GM12864 (cell line): ENCODE results near the gene CDC37L1.
A peak's percentile ranks its signal among the peaks of the same experiment; 100 is the strongest.
"Not testable (repeated sequence)": the region's sequence is repeated elsewhere in the genome, so short reads cannot be mapped to it uniquely, and the experiment has no call there.

ENCODE experiments used
- DNase-seq: peaks from one replicate; pipeline ENCODE4 v3.0.0-alpha.2; 2011; ENCODE audit warnings: low read depth
- H3K4me3 ChIP-seq: 2 replicates; pipeline ENCODE4 v1.5.1; 2011; ENCODE audit warnings: mild to moderate bottlenecking, low read depth, low read length, control low read depth
- TF ChIP-seq, protein P1 (sequence below): IDR thresholded peaks from 2 replicates; pipeline ENCODE4 v1.5.1; 2011; ENCODE audit warnings: low read depth, mild to moderate bottlenecking, moderate library complexity, low read length, control low read depth, inconsistent platforms; ENCODE audit errors: missing control alignments

Gene CDC37L1

DNA sequence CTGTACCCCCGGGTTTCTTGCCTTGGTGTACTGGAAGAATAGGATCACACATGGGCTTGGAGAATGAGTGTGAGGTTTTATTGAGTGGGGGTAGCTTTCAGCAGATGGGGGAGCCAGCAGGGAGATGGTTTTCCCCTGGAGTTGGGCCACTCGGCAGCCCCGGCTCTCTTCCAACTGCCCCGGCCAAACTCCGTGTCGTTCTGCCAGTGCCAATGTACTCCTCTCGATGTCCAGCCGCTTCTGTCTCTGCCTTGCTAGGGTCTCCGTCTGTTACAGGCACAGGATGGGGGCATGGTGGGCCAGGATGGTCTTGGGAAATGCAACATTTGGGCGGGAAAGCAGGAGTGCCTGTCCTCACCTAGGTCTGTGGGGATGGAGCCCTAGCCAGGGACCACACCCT is 24.8 kb upstream of the CDC37L1 start:
- TF ChIP-seq, protein P1, sequence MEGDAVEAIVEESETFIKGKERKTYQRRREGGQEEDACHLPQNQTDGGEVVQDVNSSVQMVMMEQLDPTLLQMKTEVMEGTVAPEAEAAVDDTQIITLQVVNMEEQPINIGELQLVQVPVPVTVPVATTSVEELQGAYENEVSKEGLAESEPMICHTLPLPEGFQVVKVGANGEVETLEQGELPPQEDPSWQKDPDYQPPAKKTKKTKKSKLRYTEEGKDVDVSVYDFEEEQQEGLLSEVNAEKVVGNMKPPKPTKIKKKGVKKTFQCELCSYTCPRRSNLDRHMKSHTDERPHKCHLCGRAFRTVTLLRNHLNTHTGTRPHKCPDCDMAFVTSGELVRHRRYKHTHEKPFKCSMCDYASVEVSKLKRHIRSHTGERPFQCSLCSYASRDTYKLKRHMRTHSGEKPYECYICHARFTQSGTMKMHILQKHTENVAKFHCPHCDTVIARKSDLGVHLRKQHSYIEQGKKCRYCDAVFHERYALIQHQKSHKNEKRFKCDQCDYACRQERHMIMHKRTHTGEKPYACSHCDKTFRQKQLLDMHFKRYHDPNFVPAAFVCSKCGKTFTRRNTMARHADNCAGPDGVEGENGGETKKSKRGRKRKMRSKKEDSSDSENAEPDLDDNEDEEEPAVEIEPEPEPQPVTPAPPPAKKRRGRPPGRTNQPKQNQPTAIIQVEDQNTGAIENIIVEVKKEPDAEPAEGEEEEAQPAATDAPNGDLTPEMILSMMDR, result no peak
- no peak overlapping the region for H3K4me3 ChIP-seq
- DNase-seq, result no peak

DNA sequence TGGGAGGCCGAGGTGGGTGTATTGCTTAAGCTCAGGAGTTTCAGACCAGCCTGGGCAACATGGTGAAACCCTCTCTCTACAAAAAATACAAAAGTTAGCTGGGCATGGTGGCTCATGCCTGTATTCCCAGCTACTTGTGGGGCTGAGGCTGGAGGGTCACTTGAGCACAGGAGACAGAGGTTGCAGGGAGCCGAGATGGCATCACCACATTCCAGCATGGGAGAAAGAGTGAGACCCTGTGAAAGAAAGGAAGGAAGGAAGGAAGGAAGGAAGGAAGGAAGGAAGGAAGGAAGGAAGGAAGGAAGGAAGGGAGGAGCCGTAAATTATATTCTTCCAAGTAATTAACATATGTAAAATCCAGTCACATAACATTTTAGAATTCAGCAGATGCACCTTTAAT is 23.2 kb upstream of the CDC37L1 start:
- DNase-seq, H3K4me3 ChIP-seq: not testable (repeated sequence)

DNA sequence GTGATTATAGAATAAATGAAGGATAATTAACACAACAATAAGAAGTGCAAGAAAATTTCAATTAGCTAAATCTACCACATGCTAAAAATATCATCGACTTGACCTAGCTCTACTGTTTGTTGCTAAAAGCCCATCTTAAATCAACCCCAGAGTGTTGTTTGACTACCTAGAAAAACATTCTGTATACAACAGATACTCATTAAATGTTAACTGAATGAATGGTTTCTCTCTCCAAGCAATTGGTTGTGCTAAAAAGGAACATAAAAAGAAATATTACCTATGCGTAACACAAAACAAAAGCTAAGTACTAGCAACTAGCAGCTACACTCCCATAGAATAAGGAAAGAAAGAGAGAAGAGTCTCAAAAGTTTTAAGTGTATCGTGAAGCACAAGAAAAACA is 22.7 kb upstream of the CDC37L1 start:
- DNase-seq, result no peak
- no peak overlapping the region for H3K4me3 ChIP-seq
- TF ChIP-seq, protein P1, result no peak

DNA sequence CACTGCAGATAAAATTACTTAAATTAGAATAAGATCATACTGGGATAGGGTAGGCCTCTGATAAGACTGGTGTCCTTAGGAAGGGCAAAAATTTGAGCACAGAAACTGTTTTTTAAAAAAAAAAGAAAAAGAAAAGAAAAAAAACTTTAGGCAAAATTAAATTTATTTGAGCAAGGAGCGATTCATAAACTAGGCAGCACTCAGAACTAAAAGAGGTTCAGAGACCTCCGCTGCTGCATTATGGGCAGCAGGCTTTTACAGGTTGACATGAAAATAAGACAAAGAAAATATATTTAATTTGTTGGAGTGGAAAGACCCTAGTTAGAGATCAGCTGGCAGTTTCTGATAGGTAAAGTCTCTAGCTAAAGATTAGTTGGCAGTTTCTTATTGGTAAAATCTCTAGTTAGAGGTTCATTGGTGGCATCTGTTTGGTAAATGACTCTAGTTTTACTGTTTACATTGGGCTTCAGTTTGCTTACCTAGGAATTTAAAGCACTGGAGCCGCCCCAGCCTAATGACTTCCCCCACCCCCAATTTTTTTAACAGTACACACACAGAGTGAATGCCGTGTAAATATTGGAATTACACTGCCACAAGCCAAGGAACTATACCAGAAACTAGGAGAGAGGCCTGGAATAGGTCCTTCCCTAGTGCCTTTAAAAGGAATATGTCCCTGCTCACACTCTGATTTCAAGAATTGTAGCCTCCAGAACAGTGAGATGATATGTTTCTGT is 21.8 kb upstream of the CDC37L1 start:
- H3K4me3 ChIP-seq, result no peak overlapping the region
- DNase-seq, result no peak
- TF ChIP-seq, protein P1, result no peak

DNA sequence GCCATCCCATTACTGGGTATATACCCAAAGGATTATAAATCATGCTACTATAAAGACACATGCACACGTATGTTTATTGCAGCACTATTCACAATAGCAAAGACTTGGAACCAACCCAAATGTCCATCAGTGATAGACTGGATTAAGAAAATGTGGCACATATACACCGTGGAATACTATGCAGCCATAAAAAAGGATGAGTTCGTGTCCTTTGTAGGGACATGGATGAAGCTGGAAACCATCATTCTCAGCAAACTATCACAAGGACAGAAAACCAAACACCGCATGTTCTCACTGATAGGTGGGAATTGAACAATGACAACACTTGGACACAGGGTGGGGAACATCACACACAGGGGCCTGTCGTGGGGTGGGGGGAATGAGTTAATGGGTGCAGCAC is 18.7 kb upstream of the CDC37L1 start:
- not testable (repeated sequence) for DNase-seq, H3K4me3 ChIP-seq

DNA sequence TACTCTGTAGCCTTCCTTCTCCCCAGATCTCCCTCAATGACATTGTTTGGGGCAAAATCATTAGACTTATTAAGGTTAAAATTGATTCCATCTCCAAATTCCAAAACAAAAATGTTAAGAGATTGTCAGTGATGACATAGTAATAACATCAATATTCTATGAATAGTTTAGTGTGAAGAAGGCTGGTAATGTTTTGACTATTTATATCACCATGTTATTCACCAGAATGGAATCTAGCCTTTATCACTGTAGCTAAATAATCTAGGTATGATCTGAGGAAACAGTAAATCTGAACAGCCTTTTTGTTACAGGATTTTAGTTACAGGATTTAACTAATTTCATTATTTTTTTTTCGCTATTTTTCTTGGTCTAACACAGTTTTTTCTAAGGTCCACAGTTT is 18.2 kb upstream of the CDC37L1 start:
- DNase-seq, result no peak
- no peak overlapping the region for H3K4me3 ChIP-seq
- TF ChIP-seq, protein P1, result no peak

DNA sequence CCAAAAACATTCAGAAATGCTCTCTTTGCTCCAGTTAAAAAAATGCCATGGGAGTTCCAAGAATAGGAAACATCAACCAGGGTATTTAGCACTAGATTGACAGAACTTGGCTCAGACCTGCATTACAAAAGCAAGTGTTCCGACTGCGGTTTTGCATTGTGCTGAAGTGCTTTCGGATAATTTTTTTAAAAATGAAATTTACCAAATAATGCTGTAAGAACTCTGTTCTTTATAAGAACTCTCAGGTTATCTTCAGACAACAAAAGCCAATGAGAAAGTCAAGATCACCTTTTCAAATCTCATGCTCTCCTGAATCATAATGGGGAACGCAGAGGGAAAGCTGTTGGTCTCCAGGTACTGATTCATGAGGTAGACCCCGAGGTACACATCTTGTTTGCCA is 17.8 kb upstream of the CDC37L1 start:
- DNase-seq, result no peak
- peak overlapping the region; percentile 82 for H3K4me3 ChIP-seq
- TF ChIP-seq, protein P1, result no peak

DNA sequence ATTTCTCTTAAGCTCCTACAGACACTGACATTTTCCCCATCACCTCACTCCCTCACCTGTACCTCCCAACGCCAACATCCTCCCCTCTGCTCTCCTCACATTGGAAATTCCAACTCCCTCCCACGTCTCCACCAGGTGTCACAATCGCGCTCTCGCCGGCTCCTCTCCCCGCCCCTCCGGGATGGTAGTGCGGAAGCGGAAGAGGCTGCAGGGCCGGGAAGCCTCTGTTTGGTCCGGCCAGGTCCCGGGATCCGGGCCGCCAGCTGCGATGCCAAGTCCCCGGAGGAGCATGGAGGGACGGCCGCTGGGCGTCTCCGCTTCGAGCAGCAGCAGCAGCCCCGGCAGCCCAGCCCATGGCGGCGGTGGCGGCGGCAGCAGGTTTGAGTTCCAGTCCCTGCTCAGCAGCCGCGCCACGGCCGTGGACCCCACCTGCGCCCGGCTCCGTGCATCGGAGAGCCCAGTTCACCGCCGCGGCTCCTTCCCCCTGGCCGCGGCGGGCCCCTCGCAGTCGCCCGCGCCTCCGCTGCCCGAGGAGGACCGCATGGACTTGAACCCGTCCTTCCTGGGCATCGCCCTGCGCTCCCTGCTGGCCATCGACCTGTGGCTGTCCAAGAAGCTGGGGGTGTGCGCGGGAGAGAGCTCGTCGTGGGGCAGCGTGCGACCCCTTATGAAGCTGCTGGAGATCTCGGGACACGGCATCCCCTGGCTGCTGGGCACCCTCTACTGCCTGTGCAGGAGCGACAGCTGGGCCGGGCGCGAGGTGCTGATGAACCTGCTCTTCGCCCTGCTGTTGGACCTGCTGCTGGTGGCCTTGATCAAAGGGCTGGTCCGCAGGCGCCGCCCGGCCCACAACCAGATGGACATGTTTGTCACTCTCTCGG is 17.0 kb upstream of the CDC37L1 start, which contains the start of gene PLPP6:
TSS of gene PLPP6 (plus strand) at position 187 of the 881 bp plus-strand sequence. CDS start at position 269, 82 bp downstream.
- TF ChIP-seq, protein P1, result peak; percentile 55
- peak within 1 kb of the TSS; percentile 82 for H3K4me3 ChIP-seq
- peak; percentile 58 for DNase-seq
